GM12874 (cell line): ENCODE data around the gene PPP2R2B.

Experiments used
- TF ChIP-seq, protein P1 (sequence below): IDR thresholded peaks from 2 replicates; pipeline ENCODE4 v1.5.1; 2011; ENCODE audit warnings: low read depth, mild to moderate bottlenecking, control low read depth, low read length, moderate library complexity; ENCODE audit not compliant: insufficient read depth

The PPP2R2B gene

DNA sequence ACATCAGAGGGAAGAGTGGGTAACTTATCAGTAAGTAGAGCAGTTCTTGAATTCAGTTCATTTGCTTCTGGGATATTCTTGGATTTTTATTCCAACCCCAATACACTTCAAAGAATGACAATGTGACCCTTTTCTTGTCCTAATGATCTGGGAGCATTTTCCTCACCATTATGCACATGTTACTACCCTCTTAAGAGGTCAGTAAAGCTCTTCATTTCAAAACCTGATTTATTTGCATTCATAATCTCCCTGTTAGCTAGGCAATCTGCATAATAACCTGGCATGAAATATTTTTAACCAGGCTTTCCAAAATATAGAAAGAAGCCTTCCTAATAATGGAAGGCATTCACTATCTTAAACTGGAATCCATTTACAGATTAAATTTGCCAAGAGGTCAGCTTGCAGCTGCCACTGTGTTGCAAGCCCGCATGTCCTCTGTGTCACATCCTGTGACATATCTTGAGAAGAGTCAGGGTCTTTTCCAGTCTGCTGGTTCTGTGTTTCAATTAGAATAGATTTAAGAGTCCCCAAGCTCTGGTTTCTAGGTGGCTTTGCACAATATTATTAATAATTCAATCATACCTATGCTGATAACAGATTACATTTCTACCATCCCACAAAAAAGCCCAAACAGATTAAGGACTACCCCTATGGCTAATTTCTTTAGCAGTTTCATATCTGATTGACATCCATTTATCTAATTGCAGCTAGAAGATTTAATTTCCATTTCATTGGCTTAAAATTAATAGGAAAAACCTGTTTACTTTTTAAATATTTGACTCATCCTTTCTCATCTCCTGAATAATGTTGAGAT is 30.9 kb upstream of the PPP2R2B start:
- TF ChIP-seq, protein P1, sequence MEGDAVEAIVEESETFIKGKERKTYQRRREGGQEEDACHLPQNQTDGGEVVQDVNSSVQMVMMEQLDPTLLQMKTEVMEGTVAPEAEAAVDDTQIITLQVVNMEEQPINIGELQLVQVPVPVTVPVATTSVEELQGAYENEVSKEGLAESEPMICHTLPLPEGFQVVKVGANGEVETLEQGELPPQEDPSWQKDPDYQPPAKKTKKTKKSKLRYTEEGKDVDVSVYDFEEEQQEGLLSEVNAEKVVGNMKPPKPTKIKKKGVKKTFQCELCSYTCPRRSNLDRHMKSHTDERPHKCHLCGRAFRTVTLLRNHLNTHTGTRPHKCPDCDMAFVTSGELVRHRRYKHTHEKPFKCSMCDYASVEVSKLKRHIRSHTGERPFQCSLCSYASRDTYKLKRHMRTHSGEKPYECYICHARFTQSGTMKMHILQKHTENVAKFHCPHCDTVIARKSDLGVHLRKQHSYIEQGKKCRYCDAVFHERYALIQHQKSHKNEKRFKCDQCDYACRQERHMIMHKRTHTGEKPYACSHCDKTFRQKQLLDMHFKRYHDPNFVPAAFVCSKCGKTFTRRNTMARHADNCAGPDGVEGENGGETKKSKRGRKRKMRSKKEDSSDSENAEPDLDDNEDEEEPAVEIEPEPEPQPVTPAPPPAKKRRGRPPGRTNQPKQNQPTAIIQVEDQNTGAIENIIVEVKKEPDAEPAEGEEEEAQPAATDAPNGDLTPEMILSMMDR: no peak

DNA sequence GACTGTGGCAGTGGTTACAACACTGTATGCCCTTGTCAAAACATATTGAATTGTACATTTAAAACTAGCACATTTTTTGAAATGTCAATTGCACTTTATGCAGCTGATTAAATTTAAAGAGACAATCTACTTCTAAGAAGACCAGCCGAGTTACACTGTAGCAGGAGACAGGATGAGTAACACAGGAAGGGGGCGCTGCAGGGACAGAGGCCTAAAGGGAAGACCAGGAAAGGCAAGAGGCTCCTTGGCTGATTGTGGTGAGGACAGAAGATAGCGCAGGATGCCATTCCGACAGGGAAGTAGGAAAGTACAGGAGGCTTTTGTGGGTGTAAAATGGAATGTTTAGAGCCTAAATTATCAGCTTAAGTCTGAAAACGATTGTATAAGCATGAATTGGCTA is 28.2 kb upstream of the PPP2R2B start:
- TF ChIP-seq, protein P1: no peak

DNA sequence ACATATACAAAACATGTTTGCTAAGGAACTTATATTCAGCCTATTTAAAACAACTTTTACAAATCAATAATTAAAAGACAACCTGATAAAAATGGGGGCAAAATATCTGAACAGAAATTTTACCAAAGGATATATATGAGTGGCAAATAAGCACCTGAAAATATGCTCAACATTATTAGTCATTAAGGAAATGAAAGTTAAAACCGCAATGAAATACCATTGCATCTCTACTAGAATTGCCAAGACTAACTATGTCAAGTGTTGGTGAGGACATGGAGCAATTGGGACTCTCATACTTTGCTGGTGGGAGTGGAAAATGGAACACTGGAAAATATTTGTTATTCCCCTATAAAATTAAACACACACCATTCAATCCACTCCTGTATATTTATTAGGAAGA is 26.3 kb upstream of the PPP2R2B start:
- TF ChIP-seq, protein P1: no peak

DNA sequence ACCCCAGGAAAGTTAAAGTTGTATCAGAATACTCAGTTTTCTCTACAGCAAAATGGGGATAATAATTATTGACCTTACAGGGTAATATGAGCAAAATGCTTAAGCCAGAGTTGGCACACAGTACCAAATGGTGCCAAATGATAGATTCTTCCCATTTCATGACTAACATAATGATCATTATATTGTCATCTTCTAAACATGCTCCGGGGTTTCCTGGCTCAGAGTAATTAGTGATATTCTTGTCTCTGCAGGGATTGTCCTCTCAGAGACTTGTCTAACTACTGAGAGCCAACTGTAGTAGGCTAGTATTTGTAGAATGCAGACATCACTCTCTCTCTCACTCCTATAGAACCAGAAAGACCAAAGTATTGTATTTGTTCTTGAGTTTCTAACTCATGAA is 25.2 kb upstream of the PPP2R2B start:
- TF ChIP-seq, protein P1: no peak

DNA sequence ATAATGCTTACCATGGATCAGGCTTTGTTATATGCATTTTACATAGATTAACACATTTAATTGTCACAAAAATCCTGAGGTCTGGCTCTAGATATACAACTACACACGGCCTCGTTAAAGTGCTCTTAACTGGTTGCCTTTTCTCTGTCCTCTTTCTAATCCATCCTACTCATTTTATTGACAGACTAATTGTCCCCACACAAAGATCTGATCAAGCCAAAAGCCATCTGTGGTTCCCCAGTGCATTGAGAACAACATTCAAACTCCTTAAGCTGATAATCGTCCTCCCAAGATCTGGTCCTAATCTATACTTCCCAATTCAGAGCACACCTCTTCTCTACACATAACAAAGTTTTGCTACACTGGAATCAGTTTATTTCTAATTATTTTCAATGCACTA is 23.9 kb upstream of the PPP2R2B start:
- TF ChIP-seq, protein P1: no peak

DNA sequence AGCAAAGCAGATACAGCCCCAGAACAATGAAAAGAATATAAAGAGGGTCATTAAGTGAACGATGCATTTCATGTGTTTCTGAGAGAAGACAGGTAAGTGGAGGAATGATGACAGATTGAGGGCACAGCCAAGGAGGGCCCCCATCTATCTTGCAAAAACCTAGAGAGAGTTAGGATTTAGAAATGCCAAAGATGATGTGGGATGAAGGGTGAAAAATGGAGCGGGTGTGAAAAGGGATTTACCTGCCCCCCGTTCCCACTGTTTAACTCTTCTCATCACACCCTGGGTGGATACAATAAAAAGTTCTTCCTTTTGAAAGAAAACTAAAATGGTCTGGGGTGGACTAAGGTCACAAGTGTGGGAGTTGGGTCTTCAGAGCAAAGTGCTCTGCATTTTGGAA is 18.5 kb upstream of the PPP2R2B start:
- TF ChIP-seq, protein P1: no peak

DNA sequence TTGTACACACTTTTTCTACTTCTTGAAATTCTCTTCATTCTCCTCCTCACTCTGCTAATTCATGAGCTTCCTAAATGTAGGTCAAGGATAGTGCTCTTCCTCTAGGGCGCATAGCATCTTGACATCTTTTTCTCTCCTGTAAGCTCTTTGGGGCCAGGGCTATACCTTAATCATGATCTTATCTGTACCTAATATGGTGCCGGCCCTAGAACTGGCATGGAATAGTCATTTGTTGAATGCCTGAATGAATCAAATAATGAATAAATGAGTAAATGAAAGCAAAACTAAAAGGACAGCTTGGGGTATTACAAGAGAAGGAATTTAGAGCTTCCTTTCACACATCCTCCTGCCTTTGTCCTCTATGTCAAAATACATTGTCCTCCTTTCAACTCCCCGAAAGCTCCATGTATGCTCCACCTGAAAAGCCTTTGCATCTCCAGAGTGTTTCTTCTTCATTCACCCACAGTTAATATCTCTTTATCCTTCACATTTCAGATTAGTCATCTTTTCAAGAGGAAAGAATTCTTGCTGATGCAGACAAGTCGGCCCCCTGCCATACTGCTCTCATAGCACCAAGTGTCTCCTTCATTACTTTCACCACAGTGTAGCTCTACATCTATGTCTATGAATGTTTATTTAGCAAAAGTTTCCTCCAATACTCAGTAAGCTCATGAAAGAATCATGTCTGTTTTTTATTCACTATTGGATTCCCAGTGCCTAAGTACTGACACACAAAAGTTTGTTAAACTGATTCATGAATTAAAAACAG is 16.4 kb upstream of the PPP2R2B start:
- TF ChIP-seq, protein P1: no peak
